Cardiac muscle cell (in vitro differentiated cells and primary cell): ENCODE measurements around the gene SLC37A4. TPM values are rescaled to one million over a fixed set of nuclear protein-coding genes. Genes with fewer than 3 reads are reported as not detected.
A peak's percentile ranks its signal among the peaks of the same experiment; 100 is the strongest.
"Not testable (repeated sequence)": the region's sequence is repeated elsewhere in the genome, so short reads cannot be mapped to it uniquely, and the experiment has no call there.

Source experiments
- DNase-seq, 2 donors: peaks; one replicate each; pipeline versions ENCODE4 v3.0.0 to v3.0.0-alpha.2; 2010 to 2017; ENCODE audit warnings: low read depth in 1 of 2, low spot score in 1 of 2
- H3K27ac ChIP-seq: fragments of 200-600 bp; sonication (generic); 2 replicates; pipeline ENCODE4 v1.5.1; 2016
- H3K27me3 ChIP-seq: fragments of 200-600 bp; sonication (generic); 2 replicates; pipeline ENCODE4 v1.6.0; 2016; ENCODE audit warnings: control low read depth
- H3K36me3 ChIP-seq: fragments of 200-600 bp; sonication (generic); 2 replicates; pipeline ENCODE4 v1.5.1; 2016; ENCODE audit warnings: control low read depth
- H3K4me1 ChIP-seq: fragments of 200-600 bp; sonication (generic); 2 replicates; pipeline ENCODE4 v1.8.1; 2017; ENCODE audit warnings: low read depth, mild to moderate bottlenecking, mixed run types
- H3K4me3 ChIP-seq: fragments of 200-600 bp; sonication (generic); 2 replicates; pipeline ENCODE4 v1.5.1; 2016; ENCODE audit warnings: mild to moderate bottlenecking
- H3K9me3 ChIP-seq: fragments of 200-600 bp; sonication (generic); 2 replicates; pipeline ENCODE4 v1.5.1; 2017; ENCODE audit warnings: low read depth, mild to moderate bottlenecking, control low read depth
- polyA plus RNA-seq: library from polyadenylated mRNA; unstranded; fragments of >200 nt; fragmentation: Nextera tagmentation; extraction: Ambion mirVana; gene quantifications from 2 replicates; pipeline ENCODE4 v1.2.1, GENCODE V29; 2016
- total RNA-seq: library from RNA; depleted of rRNA; stranded (reverse); fragments of >200 nt; gene quantifications from 2 replicates; pipeline ENCODE4 v1.2.3, GENCODE V29; 2016
- TF ChIP-seq, protein P1 (sequence below): IDR thresholded peaks from 2 replicates; pipeline ENCODE4 v1.5.1; 2012; ENCODE audit warnings: low read depth, mild to moderate bottlenecking, low read length

Gene SLC37A4
- total and polyA plus RNA-seq, 2 experiments from 2014 or later, result 36.7 to 41.4 TPM

GRCh38 chr11:118984825-118985224 lies 45.9 kb downstream of the SLC37A4 start:
- H3K9me3 ChIP-seq, result no peaks in the 10 kb centered on the region
- H3K27ac ChIP-seq, result no peak overlapping the region
- H3K4me3 ChIP-seq, result no peak overlapping the region
- no peaks in the 10 kb centered on the region for H3K4me1 ChIP-seq
- no peaks in the 10 kb centered on the region for H3K27me3 ChIP-seq
- TF ChIP-seq, protein P1, sequence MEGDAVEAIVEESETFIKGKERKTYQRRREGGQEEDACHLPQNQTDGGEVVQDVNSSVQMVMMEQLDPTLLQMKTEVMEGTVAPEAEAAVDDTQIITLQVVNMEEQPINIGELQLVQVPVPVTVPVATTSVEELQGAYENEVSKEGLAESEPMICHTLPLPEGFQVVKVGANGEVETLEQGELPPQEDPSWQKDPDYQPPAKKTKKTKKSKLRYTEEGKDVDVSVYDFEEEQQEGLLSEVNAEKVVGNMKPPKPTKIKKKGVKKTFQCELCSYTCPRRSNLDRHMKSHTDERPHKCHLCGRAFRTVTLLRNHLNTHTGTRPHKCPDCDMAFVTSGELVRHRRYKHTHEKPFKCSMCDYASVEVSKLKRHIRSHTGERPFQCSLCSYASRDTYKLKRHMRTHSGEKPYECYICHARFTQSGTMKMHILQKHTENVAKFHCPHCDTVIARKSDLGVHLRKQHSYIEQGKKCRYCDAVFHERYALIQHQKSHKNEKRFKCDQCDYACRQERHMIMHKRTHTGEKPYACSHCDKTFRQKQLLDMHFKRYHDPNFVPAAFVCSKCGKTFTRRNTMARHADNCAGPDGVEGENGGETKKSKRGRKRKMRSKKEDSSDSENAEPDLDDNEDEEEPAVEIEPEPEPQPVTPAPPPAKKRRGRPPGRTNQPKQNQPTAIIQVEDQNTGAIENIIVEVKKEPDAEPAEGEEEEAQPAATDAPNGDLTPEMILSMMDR, result no peak
- DNase-seq, result no peak
- no peaks in the 10 kb centered on the region for H3K36me3 ChIP-seq

DNA sequence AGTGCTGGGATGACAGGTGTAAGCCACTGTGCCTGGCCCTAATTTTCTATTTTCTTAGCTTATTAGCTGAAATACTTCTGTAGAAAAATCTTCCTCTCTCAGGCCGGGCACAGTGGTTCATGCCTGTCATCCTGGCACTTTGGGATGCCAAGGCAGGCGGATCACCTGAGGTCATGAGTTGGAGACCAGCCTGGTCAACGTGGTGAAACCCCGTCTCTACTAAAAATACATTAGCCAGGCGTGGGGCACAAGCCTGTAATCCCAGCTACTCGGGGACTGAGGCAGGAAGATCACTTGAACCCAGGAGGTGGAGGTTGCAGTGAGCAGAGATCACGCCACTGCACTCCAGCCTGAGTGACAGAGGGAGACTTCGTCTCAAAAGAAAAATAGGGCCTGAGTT lies 46.3 kb downstream of the SLC37A4 start:
- not testable (repeated sequence) for H3K4me3 ChIP-seq, H3K27ac ChIP-seq, H3K9me3 ChIP-seq, H3K27me3 ChIP-seq, DNase-seq, H3K4me1 ChIP-seq, H3K36me3 ChIP-seq

- no peaks in the 10 kb centered on the region for H3K36me3 ChIP-seq
- no peaks in the 10 kb centered on the region for H3K27me3 ChIP-seq
- no peak overlapping the region for H3K4me3 ChIP-seq
- TF ChIP-seq, protein P1, result no peak
- DNase-seq, result peak in 1 of 2 donors; percentile 51
- H3K27ac ChIP-seq, result no peak overlapping the region
- no peaks in the 10 kb centered on the region for H3K4me1 ChIP-seq
- no peaks in the 10 kb centered on the region for H3K9me3 ChIP-seq
Measured at GRCh38 chr11:118980191-118980881, 50.3 kb downstream of the SLC37A4 start.

- DNase-seq, result no peak
- Histone ChIP-seq H3K36me3 (no peaks in the 10 kb centered on the region), H3K9me3 (no peaks in the 10 kb centered on the region), H3K4me1 (no peaks in the 10 kb centered on the region), H3K4me3 (no peak overlapping the region), H3K27me3 (no peaks in the 10 kb centered on the region), H3K27ac (no peak overlapping the region)
- TF ChIP-seq, protein P1, result no peak
Measured at GRCh38 chr11:118979434-118979833, 51.2 kb downstream of the SLC37A4 start.

DNA sequence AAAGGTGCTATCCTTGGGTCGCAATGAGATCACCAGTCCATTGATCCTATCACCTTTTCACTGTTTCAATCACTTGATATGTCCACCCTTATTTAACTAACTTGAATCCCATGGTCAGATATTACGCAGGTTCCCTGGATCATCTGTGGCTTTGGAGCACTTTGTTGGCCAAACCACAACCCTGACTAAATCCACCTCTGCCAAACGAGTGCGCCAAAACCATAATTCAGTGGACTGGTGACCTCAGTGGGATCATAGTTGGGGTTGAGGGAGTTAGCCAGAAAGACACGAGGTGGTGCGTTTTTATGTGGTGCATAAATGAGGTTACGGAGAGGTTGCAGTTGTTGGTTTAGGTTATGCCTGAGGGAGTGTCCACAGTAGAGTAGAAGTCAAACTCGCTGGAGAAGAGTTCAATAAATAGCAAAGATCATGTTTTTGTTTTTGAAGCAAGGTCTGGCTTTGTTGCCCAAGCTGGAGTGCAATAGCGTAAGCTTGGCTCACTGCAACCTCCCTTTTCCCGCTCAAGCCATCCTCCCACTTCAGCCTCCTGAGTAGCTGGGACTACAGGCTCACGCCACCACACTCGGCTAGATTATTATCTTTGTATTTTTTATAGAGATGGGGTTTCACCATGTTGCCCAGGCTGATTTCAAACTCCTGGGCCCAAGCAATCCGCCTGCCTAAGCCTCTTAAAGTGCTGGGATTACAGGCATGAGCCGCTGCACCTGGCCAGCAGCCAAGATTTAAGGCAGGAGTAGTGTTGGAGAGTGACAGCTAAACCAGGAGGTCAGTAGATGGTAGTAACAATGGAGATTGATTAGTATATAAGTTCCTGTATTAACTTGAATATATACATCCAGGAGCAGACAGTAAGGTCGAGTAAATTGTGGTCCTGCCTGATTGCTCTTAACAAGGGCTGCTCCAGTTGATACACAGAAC lies 54.6 kb downstream of the SLC37A4 start:
- Histone ChIP-seq H3K4me1 (no peaks in the 10 kb centered on the region), H3K9me3 (no peaks in the 10 kb centered on the region), H3K36me3 (no peaks in the 10 kb centered on the region), H3K4me3 (no peak overlapping the region), H3K27ac (no peak overlapping the region), H3K27me3 (no peaks in the 10 kb centered on the region)
- TF ChIP-seq, protein P1, result no peak
- DNase-seq, result peak; percentile 10 to 20

Other genes starting within 250 kb of the SLC37A4 start
- 98.2 and 113 TPM in 2 replicates for gene DDX6, start 239.7 kb downstream of the SLC37A4 start, total RNA-seq
- gene DDX6, start 239.7 kb downstream of the SLC37A4 start, polyA plus RNA-seq, result 27.4 and 33.5 TPM in 2 replicates
- not detected in 2 replicates for gene CXCR5, start 147.0 kb downstream of the SLC37A4 start, total RNA-seq
- not detected in 2 replicates for gene CXCR5, start 147.0 kb downstream of the SLC37A4 start, polyA plus RNA-seq
- gene BCL9L, start 105.0 kb downstream of the SLC37A4 start, total RNA-seq, result 15.9 and 22.9 TPM in 2 replicates
- gene BCL9L, start 105.0 kb downstream of the SLC37A4 start, polyA plus RNA-seq, result 10.0 and 11.2 TPM in 2 replicates
- 0.89 TPM in 1 of 2 replicates, not detected in the other for gene UPK2, start 74.6 kb downstream of the SLC37A4 start, total RNA-seq
- gene UPK2, start 74.6 kb downstream of the SLC37A4 start, polyA plus RNA-seq, result 1.4 and 3.3 TPM in 2 replicates
- 0.42 TPM in 1 of 2 replicates, not detected in the other for gene FOXR1, start 59.1 kb downstream of the SLC37A4 start, total RNA-seq
- gene FOXR1, start 59.1 kb downstream of the SLC37A4 start, polyA plus RNA-seq, result not detected in 2 replicates
- 26.6 and 78.2 TPM in 2 replicates for gene CENATAC, start 32.7 kb downstream of the SLC37A4 start, total RNA-seq
- 25.2 and 27.0 TPM in 2 replicates for gene CENATAC, start 32.7 kb downstream of the SLC37A4 start, polyA plus RNA-seq
- gene RPS25, start 12.5 kb downstream of the SLC37A4 start, total RNA-seq, result 837 and 1,038 TPM in 2 replicates
- 1,114 and 1,223 TPM in 2 replicates for gene RPS25, start 12.5 kb downstream of the SLC37A4 start, polyA plus RNA-seq
- gene TRAPPC4, start 12.1 kb downstream of the SLC37A4 start, total RNA-seq, result 56.1 and 64.8 TPM in 2 replicates
- 130 and 166 TPM in 2 replicates for gene TRAPPC4, start 12.1 kb downstream of the SLC37A4 start, polyA plus RNA-seq
- gene HYOU1, start 26.3 kb upstream of the SLC37A4 start, total RNA-seq, result 103 and 187 TPM in 2 replicates
- 65.5 and 125 TPM in 2 replicates for gene HYOU1, start 26.3 kb upstream of the SLC37A4 start, polyA plus RNA-seq
- 22.1 and 34.1 TPM in 2 replicates for gene VPS11, start 36.9 kb upstream of the SLC37A4 start, total RNA-seq
- gene VPS11, start 36.9 kb upstream of the SLC37A4 start, polyA plus RNA-seq, result 22.3 and 23.7 TPM in 2 replicates
- 9.6 and 17.2 TPM in 2 replicates for gene HMBS, start 54.0 kb upstream of the SLC37A4 start, total RNA-seq
- gene HMBS, start 54.0 kb upstream of the SLC37A4 start, polyA plus RNA-seq, result 55.2 and 92.9 TPM in 2 replicates
- 31.4 and 36.0 TPM in 2 replicates for gene DPAGT1, start 71.0 kb upstream of the SLC37A4 start, total RNA-seq
- 57.9 and 77.3 TPM in 2 replicates for gene DPAGT1, start 71.0 kb upstream of the SLC37A4 start, polyA plus RNA-seq
- 16.4 and 20.8 TPM in 2 replicates for gene C2CD2L, start 76.5 kb upstream of the SLC37A4 start, total RNA-seq
- 11.1 and 14.8 TPM in 2 replicates for gene C2CD2L, start 76.5 kb upstream of the SLC37A4 start, polyA plus RNA-seq
- 21.6 and 28.2 TPM in 2 replicates for gene HINFP, start 90.7 kb upstream of the SLC37A4 start, total RNA-seq
- gene HINFP, start 90.7 kb upstream of the SLC37A4 start, polyA plus RNA-seq, result 33.2 and 34.1 TPM in 2 replicates
- gene ABCG4, start 118.2 kb upstream of the SLC37A4 start, total RNA-seq, result 1.9 and 3.2 TPM in 2 replicates
- gene ABCG4, start 118.2 kb upstream of the SLC37A4 start, polyA plus RNA-seq, result 2.4 and 5.6 TPM in 2 replicates
- 24.7 and 36.8 TPM in 2 replicates for gene NLRX1, start 137.8 kb upstream of the SLC37A4 start, total RNA-seq
- 16.1 and 25.5 TPM in 2 replicates for gene NLRX1, start 137.8 kb upstream of the SLC37A4 start, polyA plus RNA-seq
- gene NHERF4, start 154.6 kb upstream of the SLC37A4 start, total RNA-seq, result 0.18 and 0.69 TPM in 2 replicates
- gene NHERF4, start 154.6 kb upstream of the SLC37A4 start, polyA plus RNA-seq, result 0.17 and 0.29 TPM in 2 replicates
- gene CBL, start 175.5 kb upstream of the SLC37A4 start, total RNA-seq, result 10.3 and 18.3 TPM in 2 replicates
- 6.5 and 8.9 TPM in 2 replicates for gene CBL, start 175.5 kb upstream of the SLC37A4 start, polyA plus RNA-seq